A204.1 (cell line): ENCODE data around the gene GPC1.

Source experiments
- FAIRE-seq: peaks from 2 replicates; lab custom pipeline; 2012; peaks lifted over from hg19 to GRCh38; lab: Jason Lieb, UNC

GPC1 gene

DNA sequence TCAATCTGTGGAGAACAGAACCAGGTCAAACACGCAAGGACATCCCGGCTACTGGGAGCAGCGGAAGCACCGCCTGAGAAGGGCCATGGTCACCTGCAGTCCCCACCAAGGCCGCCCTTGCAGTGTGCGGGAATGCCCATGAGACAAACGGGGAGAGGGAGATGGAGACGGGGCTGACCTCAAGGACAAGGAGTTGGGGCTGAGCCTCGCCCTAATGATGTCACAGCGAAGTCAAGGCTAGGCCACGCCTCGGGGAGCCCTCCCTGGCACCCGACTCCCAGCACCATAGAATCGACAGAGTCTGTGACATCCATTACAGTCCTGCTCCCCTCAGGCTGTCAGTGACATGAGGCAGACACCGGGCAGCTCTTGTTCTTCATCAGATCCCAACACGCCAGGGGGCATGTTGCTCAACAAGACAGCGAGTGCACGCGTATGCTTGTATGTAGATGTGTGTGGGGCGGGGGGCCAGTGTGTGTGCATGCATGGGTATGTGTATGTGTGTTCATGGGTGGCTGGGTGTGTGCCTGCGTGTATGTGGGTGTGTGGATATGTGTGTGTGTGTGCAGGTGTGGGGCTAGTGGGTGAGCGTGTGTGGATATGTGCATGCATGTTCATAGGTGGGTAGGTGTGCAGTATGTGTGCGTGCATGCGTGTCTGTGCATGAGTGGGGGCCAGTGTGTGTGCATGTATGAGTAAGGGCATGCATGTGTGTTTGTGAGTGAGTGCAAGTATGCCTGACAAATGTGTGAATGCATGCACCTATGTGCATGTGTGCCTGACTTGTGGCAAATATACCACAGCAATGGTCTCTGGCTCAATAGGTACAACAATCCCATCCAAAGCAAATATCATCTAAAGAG is 65.3 kb downstream of the GPC1 start:
- no peak for FAIRE-seq

DNA sequence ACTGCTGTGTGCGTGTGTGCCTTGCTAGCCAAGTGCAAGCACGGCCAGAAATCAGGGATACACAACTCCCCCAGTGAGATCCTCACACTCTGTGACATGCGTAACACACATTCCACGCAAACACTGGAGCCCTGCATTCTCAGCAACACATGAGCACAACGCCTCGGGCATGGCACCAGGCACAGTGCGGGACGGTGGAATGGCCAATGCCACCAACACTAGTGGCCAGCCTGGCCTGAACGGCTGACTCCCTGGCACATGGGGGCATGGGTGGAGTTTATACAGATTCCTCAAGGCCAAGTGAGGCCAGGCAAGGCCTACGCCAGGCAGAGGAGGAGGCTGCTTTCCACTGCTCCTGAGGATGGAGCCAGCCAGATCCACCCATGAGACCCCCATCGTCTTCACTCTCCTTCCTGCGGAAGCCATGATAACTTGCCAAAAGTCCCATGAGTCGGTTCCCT is 66.1 kb downstream of the GPC1 start:
- no peak for FAIRE-seq

DNA sequence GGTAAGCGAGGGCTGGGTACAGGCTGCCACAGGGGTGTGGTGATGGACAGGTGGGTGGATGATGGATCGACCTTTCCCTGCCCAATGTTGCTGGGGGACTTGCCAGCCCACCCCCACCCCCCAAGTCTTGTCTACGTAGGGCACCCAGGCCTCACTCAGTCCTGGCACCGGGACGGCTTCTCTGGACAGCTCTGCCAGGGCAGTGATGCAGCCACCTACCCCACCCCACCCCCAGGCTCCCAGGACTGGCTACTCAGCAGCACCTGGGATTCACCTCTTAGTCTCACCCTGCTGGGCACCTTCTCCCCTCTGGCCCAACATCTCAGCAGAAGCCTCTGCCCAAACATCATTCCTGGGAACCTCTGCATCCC is 66.6 kb downstream of the GPC1 start:
- no peak for FAIRE-seq

DNA sequence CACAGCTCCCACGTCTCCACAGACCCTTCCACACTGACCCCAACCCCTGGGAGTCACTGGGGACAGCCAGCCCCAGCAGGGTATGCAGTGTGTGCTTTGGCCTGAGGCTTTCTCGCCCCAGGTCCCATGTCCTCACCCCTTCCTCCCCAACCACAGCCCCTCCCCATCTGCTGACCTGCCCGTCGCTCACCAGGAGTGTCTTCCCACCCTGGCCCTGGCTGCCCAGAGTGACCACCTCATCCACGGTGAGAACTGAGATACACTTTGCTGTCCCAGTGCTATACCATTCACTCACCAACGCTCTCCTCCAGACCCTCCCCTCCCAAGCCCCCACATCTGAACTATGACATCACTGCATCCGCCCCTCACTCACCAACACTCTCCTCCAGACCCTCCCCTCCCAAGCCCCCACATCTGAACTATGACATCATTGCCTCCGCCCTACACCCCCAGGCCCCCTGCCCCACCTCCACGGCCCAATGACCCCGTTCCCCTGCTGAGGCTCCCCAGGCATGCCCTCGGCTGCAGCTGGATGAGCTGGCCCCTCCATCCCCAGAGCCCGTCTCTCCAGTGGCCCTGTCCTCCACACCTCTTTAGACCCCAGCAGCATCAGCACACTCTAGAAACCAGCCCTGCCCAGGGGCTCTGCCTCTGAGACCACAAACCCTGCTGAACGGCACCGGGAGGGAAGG is 67.1 kb downstream of the GPC1 start:
- FAIRE-seq, result no peak

DNA sequence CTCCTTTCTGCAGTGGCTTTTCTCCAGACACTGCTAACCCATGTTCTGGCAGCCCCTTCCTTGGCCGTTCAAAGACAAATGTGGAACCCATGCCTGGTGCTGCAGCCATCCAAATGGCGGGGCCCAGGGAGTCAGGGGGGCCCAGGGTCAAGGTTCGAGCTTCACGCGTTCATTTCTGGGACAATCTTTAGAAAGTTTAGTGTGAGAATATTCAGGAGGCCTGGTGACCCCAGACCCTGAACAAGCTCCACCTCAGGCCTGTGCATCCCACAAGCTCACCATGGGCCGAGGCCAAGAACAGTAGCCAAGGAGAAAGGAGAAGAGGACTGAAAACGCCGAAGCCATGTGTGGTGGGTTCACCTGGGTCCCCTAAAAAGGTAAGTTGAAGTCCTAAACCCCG is 67.9 kb downstream of the GPC1 start:
- FAIRE-seq, result no peak

DNA sequence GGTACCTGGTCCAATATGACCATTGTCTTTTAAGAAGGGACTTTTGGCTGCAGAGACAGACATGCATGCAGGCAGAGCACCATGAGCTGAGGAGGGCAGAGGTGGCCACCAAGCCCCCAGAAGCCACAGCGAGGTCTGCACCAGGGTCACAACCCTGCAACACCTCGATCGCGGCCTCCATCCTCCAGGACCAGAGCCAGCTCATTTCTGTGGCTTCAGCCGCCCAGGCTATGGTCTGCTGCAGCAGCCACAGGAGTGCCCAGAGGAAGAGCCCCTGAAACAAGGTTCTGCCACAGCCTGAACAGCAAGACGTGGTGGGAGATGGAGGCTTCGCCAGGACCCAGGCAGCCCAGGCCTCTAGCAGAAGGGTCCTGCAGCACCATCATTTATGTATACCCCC is 68.4 kb downstream of the GPC1 start:
- no peak for FAIRE-seq

DNA sequence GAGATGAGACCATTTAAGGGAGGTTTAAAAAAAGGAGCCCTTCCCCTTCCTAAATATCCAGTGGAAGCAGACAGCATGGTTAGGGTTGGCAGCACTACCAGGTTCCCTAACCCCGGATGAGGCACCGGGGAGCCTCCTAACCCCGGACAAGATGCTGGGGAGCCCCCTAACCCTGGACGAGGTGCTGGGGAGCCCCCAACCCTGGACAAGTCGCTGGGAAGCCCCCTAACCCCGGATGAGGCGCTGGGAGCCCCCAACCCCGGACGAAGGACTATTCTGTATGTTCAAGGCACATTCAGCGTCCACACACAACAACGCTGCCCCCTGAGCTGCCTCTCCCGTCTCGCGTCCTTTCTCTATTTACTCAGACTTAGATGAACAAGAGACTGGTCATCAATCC is 70.4 kb downstream of the GPC1 start:
- FAIRE-seq, result no peak

DNA sequence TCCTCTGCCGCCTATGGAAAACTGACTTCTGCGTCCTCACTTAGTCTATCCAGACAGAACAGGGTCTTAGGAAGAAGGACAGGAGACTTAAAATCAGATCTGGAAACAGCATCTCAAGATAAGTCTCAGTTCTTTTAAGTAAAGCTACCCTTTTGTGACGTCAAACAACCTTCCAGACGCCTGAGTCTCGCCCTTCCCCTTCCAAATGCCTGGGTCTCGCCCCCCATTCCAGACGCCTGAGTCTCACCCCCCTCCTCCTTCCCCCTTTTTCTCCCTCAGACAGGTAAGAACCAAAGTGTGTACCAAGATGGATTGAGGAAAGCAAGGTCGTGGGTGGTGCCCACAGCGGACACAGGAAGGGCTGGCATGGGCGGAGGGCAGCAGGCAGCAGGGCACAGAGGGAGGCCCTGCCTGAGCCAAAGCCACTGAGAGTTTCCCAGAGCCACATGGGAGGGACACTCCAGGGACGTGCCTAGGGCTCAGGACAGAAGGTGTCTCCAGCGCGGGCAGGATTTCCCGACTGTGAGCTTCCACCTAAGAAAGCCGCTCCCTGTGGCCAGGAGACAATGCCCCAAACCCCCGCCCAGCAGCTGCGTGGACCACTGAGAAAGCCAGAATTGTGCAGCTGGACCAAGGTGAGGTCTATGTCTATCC is 71.1 kb downstream of the GPC1 start:
- FAIRE-seq, result no peak

DNA sequence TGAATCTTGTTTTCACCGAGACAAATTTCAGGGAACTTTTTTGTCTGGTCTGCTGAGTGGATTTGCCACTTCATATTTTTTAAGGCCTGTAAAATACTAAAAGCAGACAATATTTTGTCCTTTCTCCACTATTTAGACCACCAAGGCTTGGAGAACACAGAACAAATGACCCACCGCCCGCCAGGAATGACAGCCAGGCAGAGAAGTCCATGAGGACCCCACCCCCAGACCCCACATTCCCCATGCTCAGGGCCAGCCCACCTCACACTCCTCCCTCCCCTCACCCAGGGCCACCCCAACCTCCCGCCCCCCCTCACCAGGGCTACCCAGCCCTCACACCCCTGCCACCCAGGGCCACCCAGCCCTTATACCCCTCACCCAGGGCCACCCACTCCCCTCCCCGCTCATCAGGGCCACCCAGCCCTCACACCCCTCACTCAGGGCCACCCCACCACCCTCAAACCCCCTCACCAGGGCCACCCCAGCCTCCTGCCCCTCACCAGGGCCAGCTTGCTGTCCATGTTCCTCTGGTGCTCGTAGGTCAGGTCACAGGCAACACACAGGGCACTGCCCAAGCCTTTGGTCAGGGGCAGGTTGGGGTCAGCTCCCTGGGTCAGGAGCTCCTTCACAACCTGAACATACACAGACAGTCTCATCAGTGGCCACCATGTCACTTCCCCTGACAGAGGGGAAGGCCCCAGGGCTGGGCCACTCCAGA is 71.8 kb downstream of the GPC1 start:
- no peak for FAIRE-seq

DNA sequence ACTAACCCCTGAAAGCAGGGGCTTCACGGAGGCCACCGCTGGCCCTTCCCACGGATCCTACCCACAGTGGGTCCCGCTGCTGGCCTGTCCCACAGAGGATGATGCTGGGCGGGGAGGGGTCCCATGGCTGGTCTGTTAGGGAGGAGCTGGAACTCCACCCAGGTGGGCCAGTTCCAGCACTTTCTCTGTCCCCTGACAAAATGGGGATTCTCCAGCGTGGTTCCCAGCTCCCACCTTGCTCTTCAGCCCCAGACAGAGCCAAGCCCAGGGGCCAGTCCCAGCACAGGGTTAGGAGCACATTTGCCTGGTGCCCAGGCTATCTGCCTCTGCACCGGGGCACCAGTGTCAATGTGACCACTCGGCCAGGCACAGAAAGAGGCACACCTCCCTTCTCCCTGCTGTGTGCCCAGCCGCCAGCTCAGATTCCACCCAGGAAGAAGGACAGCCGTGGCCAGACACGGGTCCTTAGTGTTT is 72.4 kb downstream of the GPC1 start:
- FAIRE-seq, result no peak

DNA sequence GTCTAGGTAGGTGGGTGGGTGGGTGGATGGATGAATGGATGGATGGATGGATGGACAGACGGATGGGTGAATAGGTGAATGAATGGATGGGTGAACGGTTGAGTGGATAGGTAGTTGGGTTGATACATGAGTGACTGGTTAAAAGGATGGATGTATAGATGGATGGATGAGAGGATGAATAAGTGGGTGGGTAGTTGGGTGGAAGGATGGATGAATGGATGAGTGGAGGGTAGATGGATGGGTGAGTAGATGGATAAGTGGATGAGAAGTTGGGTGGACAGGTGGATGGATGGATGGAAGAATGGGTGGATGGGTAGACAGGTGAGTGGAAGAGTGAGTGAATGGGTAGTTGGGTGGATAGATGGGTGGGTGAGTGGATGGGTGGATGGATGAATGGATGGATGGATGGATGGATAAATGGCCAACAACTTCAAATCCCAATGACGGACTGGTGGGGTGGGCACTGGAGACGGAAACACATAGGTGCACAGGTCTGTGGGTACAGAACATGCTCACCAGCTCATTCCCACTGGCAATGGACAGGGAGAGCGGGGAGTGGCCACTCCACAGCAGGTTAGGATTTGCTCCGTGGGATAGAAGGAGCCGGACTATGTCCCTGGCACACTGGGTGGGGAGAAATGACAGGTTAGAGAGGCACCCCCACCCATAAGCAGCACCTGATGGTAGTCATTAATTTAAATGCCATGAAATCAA is 73.5 kb downstream of the GPC1 start:
- no peak for FAIRE-seq

DNA sequence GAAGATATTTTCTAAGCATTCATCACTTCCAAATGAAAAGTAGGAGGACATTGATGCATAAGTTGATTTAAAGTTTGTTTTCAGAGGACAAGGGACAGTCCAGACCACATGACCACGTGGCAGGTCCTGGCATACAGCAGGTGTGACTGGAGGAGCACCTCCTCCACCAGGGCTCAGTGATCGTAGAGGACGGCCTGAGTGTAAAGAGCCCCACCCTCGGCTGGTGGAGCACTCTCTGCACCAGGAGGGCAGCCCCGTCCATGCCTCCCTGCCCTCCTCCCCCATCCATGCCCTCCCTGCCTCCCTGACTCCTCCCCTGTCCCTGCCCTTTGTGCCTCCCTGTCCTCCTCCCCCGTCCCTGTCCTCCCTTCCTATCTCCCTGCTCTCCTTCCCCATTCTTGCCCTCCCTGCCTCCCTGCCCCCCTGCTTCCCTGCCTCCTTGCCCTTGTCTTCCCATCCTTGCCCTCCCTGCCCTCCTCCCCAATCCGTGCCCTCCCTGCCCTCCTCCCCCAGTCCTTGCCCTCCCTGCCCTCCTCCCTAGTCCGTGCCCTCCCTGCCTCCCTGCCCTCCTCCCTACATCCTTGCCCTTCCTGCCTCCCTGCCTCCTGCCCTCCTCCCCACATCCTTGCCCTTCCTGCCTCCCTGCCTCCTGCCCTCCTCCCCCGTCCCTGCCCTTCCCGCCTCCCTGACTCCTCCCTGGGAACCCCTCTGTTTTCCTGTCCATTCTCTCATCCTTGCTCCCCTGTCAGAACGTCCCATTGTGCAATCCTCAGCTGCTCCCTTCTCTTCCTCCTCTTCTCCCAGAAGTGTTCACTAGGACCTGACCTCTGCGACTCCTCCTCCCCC is 74.4 kb downstream of the GPC1 start:
- no peak for FAIRE-seq

DNA sequence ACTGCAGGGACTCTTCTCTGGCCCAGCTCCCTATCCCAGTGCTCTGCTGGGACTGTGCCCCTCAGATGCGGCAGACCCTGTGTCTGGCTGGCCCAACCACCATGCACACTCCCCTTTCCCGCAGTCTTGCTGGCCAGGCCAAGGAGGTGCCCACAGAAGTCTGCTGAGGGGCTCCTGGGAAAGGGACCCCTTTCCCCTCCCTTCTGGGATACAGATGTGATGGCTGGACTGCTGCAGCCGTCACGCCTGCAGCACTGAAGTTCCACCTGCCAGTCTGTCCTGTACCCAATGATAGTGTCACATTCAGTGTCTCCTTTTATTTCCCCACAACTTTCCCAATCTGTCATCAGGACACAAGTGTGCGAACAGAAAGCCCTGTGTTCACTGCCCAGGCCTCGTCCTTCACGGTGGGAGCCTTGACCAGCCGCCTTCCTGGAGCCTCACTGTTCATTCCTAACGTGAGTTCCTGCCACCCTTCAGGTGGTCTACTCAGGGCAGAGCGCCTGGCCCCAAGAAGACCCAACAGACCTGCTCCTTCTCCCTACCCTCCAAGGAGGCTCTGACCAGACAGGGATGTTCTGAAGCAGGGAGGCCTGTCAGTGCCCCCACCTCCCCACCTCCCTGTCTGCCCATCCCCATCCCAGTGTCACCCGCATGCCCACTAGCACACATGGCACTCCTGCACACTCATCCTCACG is 75.2 kb downstream of the GPC1 start:
- no peak for FAIRE-seq

DNA sequence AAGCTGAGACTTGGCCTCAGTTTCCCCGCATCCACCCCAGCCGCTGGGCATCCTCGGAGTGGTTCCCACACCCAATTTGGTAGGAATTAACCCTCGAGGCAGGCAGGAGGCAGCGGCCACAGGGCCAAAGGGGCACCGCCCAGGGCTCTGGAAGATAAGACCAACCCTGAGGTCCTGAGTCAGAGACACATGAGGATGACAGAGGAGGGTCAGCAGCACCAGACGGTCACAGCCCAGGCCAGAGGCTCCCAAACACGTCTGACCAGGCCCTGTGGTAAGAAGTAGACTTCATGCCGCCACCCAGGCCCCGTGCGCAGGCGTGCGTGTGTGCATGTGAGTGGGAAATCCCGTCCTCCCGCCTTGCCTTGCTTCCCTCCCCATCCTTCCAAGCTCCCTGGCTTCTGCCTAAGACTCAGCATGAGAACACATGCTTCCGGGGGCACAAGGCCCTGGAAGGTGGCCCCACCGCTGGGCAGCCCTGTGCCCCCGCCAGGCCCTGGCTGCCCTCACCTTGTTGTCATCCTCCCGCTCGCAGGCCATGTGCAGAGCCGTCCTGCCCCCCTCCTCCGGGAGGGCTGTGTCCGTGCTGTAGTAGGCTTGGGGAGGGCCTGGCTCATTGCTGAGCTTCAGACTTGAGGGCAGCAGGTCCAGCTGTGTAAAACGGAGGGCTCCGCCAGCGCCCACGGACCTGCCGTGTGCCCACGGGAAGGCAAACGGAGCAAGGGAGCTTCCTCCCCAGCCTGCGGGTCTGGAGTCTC is 76.1 kb downstream of the GPC1 start:
- FAIRE-seq, result no peak

DNA sequence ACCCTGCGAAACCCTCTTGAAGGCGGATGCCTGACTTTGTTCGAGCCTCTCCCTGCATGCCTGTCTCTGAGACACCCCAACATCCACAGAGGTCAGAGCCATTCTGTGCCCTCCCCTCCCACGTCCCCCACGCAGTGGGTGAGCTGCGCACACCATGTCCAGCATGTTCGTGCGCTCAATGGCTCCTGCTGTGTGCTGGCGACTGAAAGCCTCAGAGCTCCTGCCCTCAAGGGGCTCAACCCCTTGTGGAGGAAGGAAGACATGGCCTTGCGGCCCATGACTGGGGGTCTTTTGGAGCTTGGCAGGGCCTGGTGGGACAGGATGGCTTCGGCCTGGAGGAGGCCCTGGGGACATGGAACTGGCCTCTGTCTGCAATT is 76.6 kb downstream of the GPC1 start:
- FAIRE-seq, result no peak

DNA sequence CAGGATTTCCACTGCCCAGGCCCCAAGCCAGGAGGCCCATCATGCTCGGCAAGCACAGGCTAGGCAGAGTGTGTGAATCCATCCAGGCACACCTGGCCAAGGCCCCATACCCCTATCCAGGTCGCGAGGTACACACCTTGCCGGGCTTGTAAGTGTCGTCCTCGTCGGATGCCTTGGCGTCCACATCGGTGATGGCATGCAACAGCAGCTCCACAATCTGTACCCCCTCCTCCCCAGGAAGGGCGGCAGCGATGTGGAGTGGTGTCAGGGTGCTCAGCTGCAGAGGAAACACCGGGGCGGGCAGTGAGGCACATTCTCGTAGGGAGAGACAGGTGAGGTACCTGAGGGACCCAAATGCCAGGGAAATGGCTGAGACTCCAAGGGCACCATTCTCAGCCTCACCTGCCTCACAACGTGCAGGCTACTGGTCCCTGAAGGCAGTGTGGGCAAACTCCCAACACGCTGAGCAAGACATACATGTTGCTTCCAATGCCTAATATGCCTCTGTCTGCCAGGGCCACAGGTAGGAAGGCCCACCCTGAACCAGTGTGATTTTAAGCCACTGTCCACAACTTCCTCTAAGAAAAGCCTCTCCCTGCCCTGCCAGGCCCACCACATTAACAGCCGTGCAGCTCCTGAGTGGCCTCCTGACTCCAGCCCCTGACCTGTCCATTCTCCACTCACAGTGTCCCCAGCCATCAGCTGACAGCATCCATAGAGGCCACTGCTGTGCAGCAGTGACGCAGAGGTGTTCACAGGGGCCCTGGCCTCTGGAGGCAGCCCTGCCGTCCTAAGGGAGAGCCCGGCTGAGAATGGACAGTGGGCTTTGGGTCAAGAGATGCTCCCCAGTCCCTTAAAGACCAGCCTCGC is 77.4 kb downstream of the GPC1 start:
- no peak for FAIRE-seq

DNA sequence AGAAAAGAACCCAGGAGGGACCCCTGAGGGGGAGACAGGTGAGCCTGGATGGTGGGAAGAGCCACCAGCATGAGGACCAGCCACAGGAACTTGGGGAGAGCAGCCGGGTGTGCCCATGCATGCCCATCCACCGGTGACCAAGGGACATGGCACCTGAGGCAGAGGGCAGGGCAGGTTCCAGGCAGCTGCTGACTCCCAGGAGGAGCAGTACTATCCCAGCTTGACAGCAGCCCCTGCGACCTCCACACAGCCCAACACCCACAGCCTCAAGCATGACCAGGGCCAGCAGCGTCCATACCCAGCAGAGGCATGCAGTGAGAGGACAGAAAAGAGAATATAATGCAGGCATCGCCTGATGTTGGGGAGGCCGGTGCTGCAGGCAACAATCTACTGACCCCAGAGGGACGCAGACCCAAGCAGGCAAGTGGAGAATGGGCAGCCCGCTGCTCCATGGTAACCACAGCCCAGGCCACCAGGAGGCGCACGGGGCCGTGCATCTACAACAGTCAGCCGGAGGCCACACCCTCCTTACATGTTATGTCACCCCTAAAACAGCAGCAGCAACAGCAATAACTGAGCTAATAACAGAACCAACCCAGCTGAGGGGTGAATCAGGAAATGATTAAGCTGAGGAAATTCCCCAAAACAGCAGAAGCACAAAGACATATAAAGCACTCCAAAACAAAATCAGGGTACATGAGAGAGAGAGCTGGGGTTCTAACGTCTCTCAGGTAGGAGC is 78.3 kb downstream of the GPC1 start:
- no peak for FAIRE-seq

DNA sequence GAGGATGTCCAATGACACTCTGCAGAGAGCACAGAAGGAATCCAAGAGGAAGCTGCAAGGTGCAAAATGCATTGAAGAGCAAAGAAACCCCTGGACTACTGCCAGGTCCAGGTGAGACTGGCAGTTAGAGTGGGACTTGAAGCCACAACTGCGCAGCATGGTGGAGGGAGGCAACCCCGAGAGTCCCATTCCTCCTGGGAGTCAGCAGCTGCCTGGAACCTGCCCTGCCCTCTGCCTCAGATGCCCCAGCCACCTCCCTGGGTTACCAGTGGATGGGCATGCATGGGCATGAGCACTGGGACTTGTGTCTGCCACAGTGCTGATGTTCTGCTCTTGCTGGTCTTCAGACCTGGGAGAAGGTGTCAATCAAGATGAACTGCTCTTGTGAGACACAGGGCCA is 79.2 kb downstream of the GPC1 start:
- no peak for FAIRE-seq
